ENCODE results near the gene RPL28. TPM values are rescaled to one million over a fixed set of nuclear protein-coding genes. Genes with fewer than 3 reads are reported as not detected.

Gene RPL28
- total RNA-seq, 1 donor from 2014 or later, result 1,017 TPM

DNA sequence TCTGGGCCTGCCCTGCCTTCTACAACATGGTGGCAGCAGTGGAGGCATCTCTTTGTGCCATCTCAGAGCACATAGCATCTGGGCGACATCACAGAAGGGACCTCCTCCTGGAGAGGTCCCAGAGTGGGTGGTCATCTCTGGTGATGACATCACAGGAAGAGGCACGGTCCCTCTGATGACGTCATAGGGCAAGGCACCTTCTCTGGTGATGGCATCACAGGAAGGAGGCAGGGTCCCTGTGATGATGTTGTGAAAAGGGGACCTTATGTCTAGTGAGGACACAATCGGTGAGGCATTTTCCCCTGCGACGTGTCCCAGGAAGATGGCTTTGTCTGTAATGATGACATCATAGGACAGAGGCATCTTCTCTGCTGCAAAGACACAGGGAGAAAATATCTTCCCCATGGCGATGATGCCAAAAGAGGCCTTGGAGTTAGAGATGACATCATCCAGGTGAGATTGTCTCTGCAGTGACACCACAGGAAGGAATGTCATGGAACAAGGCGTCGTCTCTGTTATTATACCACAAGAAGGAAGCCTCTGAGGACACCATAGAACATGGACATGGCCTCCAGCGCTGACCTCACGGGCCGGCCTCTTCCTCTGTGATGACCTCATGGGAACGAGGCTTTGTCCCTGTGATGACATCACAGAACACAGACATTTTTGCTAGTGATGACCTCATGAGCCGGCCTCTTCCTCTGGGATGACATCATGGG, 46.7 kb downstream of the RPL28 start:
- Mint-ChIP-seq H3K27me3 (ENCODE audit: insufficient read depth, low read depth) (peaks cover 11% of the 10 kb centered on the region), H3K9me3 (peaks cover 2% of the 10 kb centered on the region)
- no peak overlapping the region for H3K27ac ChIP-seq

DNA sequence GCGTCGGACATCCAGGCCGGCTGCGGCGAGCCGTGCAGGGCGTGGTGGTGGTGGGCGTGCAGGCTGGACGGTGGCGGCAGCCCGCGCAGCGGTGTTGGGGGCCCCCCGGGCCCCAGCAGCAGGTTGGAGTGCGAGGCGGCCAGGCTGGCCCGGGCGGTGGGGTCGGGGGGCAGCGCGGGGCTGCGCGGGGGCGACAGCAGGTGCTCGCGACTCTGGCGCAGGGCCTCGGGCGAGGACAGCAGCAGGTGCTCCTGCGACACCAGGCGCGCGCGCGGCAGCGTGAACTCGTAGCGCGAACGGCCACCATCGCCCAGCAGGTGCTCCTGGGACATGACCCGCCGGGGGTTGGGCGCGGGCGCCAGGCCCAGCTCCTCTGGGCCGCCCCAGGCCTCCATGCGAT, 47.6 kb downstream of the RPL28 start:
- no peak for TF ChIP-seq EZH2phosphoT487 (IDR thresholded peaks at IDR 0.05)
- TF ChIP-seq EZH2 (IDR thresholded peaks at IDR 0.05), result no peak
- TF ChIP-seq, protein P1, sequence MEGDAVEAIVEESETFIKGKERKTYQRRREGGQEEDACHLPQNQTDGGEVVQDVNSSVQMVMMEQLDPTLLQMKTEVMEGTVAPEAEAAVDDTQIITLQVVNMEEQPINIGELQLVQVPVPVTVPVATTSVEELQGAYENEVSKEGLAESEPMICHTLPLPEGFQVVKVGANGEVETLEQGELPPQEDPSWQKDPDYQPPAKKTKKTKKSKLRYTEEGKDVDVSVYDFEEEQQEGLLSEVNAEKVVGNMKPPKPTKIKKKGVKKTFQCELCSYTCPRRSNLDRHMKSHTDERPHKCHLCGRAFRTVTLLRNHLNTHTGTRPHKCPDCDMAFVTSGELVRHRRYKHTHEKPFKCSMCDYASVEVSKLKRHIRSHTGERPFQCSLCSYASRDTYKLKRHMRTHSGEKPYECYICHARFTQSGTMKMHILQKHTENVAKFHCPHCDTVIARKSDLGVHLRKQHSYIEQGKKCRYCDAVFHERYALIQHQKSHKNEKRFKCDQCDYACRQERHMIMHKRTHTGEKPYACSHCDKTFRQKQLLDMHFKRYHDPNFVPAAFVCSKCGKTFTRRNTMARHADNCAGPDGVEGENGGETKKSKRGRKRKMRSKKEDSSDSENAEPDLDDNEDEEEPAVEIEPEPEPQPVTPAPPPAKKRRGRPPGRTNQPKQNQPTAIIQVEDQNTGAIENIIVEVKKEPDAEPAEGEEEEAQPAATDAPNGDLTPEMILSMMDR (IDR thresholded peaks at IDR 0.05), result no peak
- Histone ChIP-seq H3K27ac (no peak overlapping the region), H3K9me3 (ENCODE audit: low read depth) (no peaks in the 10 kb centered on the region), H3F3A (ENCODE audit: low read depth) (peaks cover 20% of the 10 kb centered on the region), H3K9ac (no peak overlapping the region), H2AFZ (replicated peaks) (no peak overlapping the region), H3K79me2 (ENCODE audit: low read depth) (no peaks in the 10 kb centered on the region), H3K4me2 (no peak overlapping the region), H3K4me3 (no peak overlapping the region), H4K20me1 (ENCODE audit: low read depth) (peaks cover 9% of the 10 kb centered on the region), H3K4me1 (no peaks in the 10 kb centered on the region), H3K27me3 (peaks cover 13% of the 10 kb centered on the region), H3K36me3 (no peaks in the 10 kb centered on the region)
- Mint-ChIP-seq H3K4me3 (no peak overlapping the region), H3K27me3 (ENCODE audit: insufficient read depth, low read depth) (peaks cover 17% of the 10 kb centered on the region), H3K4me1 (no peaks in the 10 kb centered on the region), H3K9me3 (peaks cover 2% of the 10 kb centered on the region), H3K27ac (no peak overlapping the region), H3K36me3 (peaks cover 4% of the 10 kb centered on the region)
- no peak for DNase-seq (ENCODE audit: low spot score)

More for the DNA sequence above, 46.7 kb downstream of the RPL28 start:
- Mint-ChIP-seq H3K4me1 (no peaks in the 10 kb centered on the region), H3K4me3 (peak overlapping the region; percentile 12), H3K36me3 (peaks cover 4% of the 10 kb centered on the region), H3K27ac (no peak overlapping the region)
- no peak for DNase-seq (ENCODE audit: low spot score)
- H3K9ac ChIP-seq, result no peak overlapping the region
- H3F3A ChIP-seq (ENCODE audit: low read depth), result peaks cover 20% of the 10 kb centered on the region
- no peaks in the 10 kb centered on the region for H3K9me3 ChIP-seq (ENCODE audit: low read depth)
- H2AFZ ChIP-seq (replicated peaks), result no peak overlapping the region
- no peak overlapping the region for H3K4me3 ChIP-seq
- no peaks in the 10 kb centered on the region for H3K79me2 ChIP-seq (ENCODE audit: low read depth)
- H3K4me1 ChIP-seq, result no peaks in the 10 kb centered on the region
- TF ChIP-seq, protein P1 (IDR thresholded peaks at IDR 0.05), result no peak
- TF ChIP-seq EZH2phosphoT487 (IDR thresholded peaks at IDR 0.05) (no peak), EZH2 (IDR thresholded peaks at IDR 0.05) (no peak)
- H3K4me2 ChIP-seq, result no peak overlapping the region
- peaks cover 4% of the 10 kb centered on the region for H3K27me3 ChIP-seq
- no peaks in the 10 kb centered on the region for H3K36me3 ChIP-seq
- no peaks in the 10 kb centered on the region for H4K20me1 ChIP-seq (ENCODE audit: low read depth)

DNA sequence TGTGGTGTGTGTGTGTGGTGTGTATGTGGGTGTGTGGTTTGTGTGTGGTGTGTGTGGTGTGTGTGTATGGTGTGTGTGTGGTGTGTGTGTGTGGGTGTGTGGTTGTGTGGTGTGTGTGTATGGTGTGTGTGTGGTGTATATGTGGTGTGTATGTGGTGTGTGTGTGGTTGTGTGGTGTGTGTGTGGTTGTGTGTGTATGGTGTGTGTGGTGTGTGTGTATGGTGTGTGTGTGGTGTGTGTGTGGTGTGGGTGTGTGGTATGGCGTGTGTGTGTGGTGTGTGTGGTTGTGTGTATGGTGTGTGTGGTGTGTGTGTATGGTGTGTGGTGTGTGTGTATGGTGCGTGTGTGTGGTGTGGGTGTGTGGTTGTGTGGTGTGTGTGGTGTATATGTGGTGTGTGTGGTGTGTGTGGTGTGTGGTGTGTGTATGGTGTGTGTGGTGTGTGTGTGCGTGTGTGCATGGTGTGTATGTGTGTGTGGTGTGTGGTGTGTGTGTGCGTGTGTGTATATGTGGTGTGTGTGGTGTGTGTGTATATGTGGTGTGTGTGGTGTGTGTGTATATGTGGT, 48.7 kb downstream of the RPL28 start:
- no peaks in the 10 kb centered on the region for H3K36me3 ChIP-seq
- Mint-ChIP-seq H3K36me3 (peaks cover 4% of the 10 kb centered on the region), H3K4me3 (no peak overlapping the region), H3K27me3 (ENCODE audit: insufficient read depth, low read depth) (peaks cover 27% of the 10 kb centered on the region), H3K27ac (no peak overlapping the region), H3K4me1 (no peaks in the 10 kb centered on the region), H3K9me3 (peaks cover 7% of the 10 kb centered on the region)
- no peaks in the 10 kb centered on the region for H3K4me1 ChIP-seq
- TF ChIP-seq EZH2phosphoT487 (IDR thresholded peaks at IDR 0.05) (no peak), EZH2 (IDR thresholded peaks at IDR 0.05) (no peak)
- TF ChIP-seq, protein P1 (IDR thresholded peaks at IDR 0.05), result no peak
- peaks cover 25% of the 10 kb centered on the region for H3K27me3 ChIP-seq
- H2AFZ ChIP-seq (replicated peaks), result no peak overlapping the region
- H3F3A ChIP-seq (ENCODE audit: low read depth), result peaks cover 21% of the 10 kb centered on the region
- H4K20me1 ChIP-seq (ENCODE audit: low read depth), result peaks cover 12% of the 10 kb centered on the region
- no peaks in the 10 kb centered on the region for H3K79me2 ChIP-seq (ENCODE audit: low read depth)
- no peak for DNase-seq (ENCODE audit: low spot score)
- H3K9me3 ChIP-seq (ENCODE audit: low read depth), result no peaks in the 10 kb centered on the region
- H3K27ac ChIP-seq, result no peak overlapping the region
- no peak overlapping the region for H3K9ac ChIP-seq
- no peak overlapping the region for H3K4me3 ChIP-seq
- no peak overlapping the region for H3K4me2 ChIP-seq
